ENCODE data around the gene FAM3D.
"Not testable (repeated sequence)": the region's sequence is repeated elsewhere in the genome, so short reads cannot be mapped to it uniquely, and the experiment has no call there.

The FAM3D gene

GRCh38 chr3:58683001-58683458, 16.5 kb upstream of the FAM3D start:
- peak in 1 of 2 experiments; percentile 3 for DNase-seq

- DNase-seq: no peak
Observed at GRCh38 chr3:58681863-58682262, 15.3 kb upstream of the FAM3D start.

GRCh38 chr3:58680879-58681525, 14.4 kb upstream of the FAM3D start:
- no peak for DNase-seq

GRCh38 chr3:58679974-58680666, 13.5 kb upstream of the FAM3D start:
- DNase-seq: no peak

GRCh38 chr3:58679446-58679845, 12.9 kb upstream of the FAM3D start:
- DNase-seq: no peak

- DNase-seq: not testable (repeated sequence)
Observed at GRCh38 chr3:58678177-58678970, 11.8 kb upstream of the FAM3D start.

- no peak for DNase-seq
Observed at GRCh38 chr3:58672880-58673279, 6.3 kb upstream of the FAM3D start.

GRCh38 chr3:58672451-58672850, 5.9 kb upstream of the FAM3D start:
- no peak for DNase-seq

GRCh38 chr3:58670506-58671135, 4.0 kb upstream of the FAM3D start:
- peak in 1 of 2 experiments; percentile 2 for DNase-seq

GRCh38 chr3:58668247-58668646, 1.7 kb upstream of the FAM3D start:
- DNase-seq: no peak

GRCh38 chr3:58667704-58668103, 1.1 kb upstream of the FAM3D start:
- DNase-seq: no peak

GRCh38 chr3:58667229-58667628, 655 bp upstream of the FAM3D start:
- no peak for DNase-seq

GRCh38 chr3:58665405-58665804, 1.2 kb downstream of the FAM3D start:
- DNase-seq: no peak

- no peak for DNase-seq
Observed at GRCh38 chr3:58664611-58665010, 2.0 kb downstream of the FAM3D start.

GRCh38 chr3:58661836-58662420, 4.6 kb downstream of the FAM3D start:
- no peak for DNase-seq

- DNase-seq: no peak
Observed at GRCh38 chr3:58660998-58661397, 5.6 kb downstream of the FAM3D start.

- peak; percentile 9 to 33 for DNase-seq
Observed at GRCh38 chr3:58659051-58659675, 7.4 kb downstream of the FAM3D start.

- no peak for DNase-seq
Observed at GRCh38 chr3:58658508-58658907, 8.1 kb downstream of the FAM3D start.

- DNase-seq: no peak
Observed at GRCh38 chr3:58657571-58658141, 8.9 kb downstream of the FAM3D start.

- DNase-seq: no peak
Observed at GRCh38 chr3:58657036-58657520, 9.5 kb downstream of the FAM3D start.

- DNase-seq: no peak
Observed at GRCh38 chr3:58656631-58657030, 9.9 kb downstream of the FAM3D start.

- no peak for DNase-seq
Observed at GRCh38 chr3:58654466-58654865, 12.1 kb downstream of the FAM3D start.

Data from SHP77 (cell line).